Stimulated activated CD8-positive, alpha-beta memory T cell treated with anti-CD3 and anti-CD28 coated beads, Interleukin-12 subunit alpha, Interleukin-12 subunit beta, amount 100 ng/mL, for 24 hours (primary cell): Measurements from ENCODE around the gene CNTNAP3B.
"Not testable (repeated sequence)": the region's sequence is repeated elsewhere in the genome, so short reads cannot be mapped to it uniquely, and the experiment has no call there.

Experiments used
- DNase-seq: peaks from one replicate; pipeline ENCODE4 v3.0.0-alpha.2; 2020; ENCODE audit errors: extremely low read depth

The CNTNAP3B gene

DNA sequence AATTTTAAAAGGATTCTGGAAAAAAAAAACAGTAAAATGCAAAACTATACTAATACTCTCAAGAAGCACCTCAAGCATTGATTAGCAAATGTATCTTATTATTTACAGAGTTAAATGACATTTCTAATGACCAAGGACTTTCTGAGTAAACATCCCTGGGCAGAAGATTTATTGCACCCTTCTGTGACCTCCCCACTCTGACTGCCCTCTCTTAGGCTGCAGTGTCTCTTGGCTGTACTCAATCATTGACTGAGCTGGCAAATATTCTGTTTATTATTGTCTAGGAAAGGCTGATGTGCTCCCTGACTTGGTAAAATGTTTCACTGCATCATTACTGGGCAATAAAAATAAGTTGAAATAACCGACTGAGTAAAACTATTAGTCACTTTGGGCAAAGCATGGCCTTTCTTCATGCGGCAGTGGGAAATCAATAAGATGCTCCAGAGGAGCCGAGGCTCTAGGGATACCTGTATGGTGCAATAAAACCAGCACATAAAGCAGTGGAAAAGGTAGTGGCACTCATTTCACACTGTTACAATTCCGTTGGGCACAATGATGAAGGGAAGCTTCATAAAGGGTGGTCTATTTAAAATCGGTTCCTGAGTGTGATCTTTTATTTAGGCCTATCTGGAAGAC is 151.1 kb downstream of the CNTNAP3B start:
- not testable (repeated sequence) for DNase-seq

DNA sequence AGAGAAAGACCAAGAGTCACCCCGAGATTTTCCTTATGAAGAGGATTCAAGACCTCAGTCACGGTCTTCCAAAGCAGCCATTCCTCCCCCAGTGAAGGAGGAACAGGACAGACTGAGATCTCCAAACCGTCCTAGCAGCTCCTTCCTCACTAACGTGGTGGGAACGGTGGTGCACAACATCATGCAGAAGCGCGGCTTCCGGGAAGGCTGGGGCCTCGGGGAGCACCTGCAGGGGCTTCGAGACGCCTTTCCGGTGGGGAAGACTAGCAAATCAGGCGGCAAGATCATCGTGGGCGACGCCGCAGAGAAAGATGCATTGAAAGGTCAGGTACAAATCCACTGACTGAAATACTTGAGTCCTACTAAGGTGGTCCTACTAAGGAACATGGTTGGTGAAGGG is 154.3 kb downstream of the CNTNAP3B start:
- DNase-seq = not testable (repeated sequence)

DNA sequence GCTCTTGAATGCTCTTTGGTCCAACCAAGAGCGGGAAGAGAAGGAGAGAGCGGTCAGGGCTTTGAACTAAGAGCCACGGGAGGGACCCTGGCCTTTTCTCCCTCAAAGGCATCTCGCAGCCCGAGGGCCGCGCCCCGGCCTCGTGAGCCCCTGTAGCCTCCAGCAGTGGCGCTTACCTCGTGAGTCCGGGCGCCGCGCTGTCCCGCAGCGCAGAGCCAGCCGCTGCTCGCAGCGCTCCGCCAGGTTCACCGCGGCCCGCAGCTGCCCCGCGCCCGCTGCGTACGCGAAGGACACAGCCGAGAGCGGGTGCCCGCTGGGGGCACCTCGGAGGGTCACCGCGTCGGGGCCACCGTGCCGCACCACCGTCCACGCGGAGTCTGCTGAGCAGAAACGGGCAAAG is 176.2 kb downstream of the CNTNAP3B start:
- not testable (repeated sequence) for DNase-seq

DNA sequence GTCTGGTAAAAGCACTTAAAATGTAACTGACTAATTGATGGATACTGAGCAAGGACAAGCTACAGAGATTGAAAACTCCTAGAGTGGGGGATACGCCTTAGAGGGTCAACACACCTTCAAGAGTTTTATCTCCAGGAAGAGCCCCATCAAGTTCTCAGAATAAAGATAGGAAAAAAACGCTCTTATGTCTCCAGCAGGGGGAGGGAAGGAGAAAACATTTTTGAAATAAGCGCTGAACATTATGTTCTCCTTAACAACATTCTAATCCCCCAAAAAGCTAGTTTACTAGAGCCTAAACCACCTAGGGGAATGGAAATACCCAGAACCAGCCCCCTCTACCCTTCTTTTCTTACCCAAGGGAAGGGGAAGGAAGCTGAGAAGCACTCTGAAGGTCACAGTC is 187.5 kb downstream of the CNTNAP3B start:
- DNase-seq = not testable (repeated sequence)

DNA sequence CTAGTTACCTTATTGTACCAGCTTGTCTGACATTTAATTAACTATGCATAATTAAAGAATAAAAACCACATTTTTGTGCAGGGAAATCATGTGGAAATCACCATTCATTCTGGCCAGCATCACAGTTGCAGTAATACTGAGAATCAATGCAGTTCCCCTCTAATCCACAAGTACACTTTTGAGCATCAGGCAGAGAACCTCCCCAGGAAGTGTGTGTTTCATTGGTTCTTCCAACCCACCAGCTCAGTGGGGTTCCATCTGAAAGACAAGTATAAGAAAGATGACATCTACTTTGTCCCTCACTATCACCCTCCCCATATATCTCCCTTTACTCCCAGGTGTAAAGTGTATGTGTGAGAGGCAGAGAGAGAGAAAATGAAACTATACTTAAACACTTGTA is 191.1 kb downstream of the CNTNAP3B start:
- DNase-seq = not testable (repeated sequence)

DNA sequence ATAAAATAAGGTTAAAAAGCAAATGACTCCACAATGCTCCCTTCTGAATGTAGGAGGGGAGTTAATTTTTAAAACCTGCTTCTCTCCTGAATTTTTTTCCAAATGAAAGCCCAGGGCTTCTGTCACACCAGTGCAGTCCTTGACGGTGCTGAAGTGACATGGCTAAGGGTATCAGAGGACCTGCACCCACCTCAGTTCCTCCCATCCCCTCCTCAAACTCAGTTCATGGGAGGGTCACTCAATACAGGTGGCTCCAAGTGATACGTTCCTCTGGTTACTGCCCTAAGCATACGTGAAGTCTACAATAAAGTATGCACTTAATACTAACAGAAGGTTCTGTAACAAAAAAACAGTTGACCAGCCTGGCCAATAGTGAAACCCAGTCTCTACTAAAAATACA is 193.5 kb downstream of the CNTNAP3B start:
- DNase-seq = not testable (repeated sequence)

DNA sequence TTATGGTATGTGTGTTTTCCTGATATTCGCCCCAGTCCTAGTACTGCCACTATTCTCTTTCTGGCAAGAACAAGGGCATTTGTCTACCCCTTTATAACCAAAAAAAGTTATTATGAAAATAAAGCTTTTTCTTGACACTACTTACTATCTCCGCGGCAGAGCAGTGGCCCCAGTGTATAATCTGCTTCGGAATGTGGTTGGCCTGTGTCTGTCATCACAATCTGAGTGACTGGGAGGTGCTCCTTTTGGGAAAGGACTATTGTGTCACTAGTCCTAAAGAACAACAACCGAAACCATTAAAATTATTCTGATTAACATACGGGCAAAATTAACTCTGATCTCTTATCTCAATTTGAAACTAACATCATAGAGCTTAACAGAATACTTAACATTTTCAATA is 200.1 kb downstream of the CNTNAP3B start:
- DNase-seq = not testable (repeated sequence)

DNA sequence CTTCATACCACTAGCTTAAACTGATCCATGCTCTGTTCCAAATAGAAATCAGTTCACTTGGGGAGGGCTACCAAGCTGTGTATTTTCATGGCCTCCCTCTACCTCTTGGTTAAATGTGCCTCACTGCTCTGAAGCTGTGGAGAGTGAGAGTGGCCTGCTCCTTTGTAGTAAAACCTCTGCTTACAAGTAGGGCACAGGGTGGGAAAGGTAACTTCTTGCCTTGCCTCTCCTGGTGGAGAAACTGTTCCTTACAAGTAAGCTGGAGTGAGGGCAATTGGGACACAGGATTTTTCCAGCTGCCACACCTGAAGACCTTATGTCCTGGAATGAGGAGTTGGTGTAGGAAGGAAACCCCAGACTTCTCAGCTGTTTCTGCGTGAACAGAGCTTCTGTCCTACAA is 211.9 kb downstream of the CNTNAP3B start:
- not testable (repeated sequence) for DNase-seq

DNA sequence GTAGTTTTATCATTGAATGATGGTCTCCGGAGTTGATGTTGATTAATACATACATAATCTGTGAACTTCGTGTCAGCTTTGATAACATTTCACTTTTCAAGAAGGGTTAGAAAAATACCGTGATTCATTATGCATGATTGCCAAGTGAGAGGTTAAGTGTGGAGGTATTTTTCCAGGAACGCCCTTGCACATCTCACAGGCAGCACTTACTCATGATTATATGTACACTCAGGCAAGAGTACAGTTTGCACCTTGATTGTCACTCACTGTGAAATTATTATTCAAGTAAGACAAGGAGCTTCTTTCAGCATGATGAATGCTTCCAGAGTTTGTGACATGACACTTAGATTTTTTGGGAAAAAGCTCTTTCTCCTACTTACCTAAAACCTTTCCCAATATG is 223.7 kb downstream of the CNTNAP3B start:
- not testable (repeated sequence) for DNase-seq

DNA sequence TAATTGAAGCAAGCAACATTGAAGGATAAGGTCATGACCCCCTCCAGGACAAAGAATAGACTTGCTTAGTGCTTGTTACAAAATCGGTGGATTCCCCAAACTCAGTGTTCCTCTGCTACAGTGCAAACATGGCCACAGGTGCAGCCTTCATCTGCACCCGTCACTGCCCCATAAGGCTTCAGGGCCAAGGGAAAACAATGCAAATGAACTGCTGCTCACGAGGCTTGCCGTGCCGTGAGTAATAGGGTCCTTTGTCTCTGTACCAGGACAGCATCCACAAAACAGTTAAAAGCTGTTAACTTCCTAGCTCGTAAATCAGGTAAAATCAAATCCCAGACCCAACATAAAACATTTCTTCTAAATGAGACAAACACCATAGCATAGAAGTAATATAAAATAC is 226.5 kb downstream of the CNTNAP3B start:
- DNase-seq = not testable (repeated sequence)

DNA sequence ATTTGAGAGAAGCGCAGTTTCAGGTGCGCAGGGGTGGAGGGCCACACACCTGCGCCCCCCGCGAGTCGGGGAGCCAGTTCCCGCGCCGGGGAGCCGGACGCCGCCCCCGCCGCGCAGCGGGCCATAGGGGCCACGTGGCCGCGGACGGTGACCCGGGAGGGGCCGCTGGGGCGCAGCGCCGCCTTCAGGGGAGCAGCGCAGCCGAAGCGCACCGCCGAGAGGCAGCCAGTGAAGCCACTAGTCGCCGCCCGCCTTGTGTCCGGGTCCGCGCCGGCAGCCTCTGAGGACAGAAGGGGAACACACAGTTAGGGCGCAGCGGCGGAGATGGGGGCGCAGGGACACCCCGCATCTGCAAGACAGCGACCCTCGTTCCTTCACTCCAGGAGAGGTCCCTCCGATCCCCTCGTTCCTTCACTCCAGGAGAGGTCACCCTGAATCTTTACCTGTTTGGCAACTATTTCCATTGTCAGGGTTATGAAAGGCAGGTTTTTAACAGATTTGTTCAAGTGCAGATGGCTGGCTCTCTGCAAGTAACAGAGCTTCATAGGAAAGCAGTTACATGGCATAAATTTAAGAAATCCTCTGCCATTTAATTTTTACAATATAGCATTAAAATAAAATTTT is 230.4 kb downstream of the CNTNAP3B start:
- not testable (repeated sequence) for DNase-seq

DNA sequence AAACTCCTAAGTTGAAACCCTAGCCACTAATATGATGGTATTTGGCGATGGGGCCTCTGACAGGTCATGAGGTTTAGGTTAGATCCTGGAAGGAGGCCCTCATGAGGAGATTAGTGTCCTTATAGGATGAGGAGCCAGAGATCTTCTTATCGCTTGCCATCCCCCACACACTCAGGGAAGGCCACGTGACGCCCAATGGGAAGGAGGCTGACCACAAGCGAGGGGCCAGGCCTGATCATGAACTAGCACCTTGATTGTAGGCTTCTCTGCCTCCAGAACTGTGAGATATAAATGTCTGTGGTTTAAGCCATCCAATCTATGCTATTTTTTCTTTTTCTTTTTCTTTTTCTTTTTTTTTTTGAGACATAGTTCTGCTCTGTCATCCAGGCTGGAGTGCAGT is 254.7 kb downstream of the CNTNAP3B start:
- DNase-seq = not testable (repeated sequence)

DNA sequence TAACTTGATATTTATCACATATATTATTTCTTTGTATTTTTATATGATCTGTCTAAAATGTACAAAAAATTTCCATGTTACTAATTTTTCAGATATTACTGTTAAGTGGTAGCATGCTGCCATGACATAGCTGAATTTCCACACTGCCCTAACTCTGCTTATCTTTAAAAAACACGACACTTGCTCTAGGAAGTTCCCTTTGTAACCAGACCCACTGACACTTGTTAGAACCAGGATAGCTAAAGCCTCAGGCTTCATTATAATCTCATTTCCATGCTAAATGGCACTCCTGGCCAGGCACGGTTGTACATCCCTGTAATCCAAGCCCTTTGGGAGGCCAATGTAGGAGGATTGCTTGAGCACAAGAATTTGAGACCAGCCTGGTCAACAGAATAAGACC is 273.8 kb downstream of the CNTNAP3B start:
- DNase-seq = not testable (repeated sequence)

DNA sequence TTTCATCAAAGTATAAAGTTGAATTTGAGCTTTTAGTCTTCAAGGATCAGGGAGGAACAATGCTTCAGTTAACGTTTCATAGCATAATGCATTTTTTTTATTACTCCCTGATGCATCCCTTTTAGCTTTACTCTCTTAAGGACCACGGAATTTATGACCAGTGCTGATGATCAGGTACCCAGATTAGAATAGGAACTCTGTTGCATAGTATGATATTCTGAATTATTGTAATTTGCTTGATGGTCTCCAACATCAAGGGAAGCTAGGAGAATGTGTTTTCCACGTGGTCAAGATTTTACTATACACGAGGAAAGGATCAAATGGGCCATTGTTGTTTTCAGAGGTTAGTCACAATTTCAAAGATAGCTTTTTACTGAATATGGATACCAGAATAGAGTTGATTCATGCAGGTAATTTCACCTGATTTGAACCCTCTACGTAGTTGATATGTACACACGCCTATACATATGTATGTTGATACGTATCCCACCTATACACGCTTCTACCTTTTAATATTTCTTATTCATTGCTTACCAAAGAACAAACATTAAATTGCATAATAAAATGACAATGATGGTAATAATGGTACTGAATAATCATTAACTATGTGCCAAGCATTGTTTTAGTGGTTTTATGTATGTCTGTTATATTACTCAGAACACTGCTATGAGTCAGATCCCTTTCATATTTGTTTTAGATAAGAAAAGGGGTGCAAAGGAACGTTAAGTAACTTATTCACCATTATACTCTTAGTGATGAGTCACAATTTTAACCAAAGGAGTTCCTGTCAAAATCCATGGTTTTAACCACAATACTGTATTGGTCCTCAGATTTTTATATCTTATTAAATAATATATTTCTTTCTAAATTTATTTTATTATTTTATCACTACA is 277.1 kb downstream of the CNTNAP3B start:
- not testable (repeated sequence) for DNase-seq

DNA sequence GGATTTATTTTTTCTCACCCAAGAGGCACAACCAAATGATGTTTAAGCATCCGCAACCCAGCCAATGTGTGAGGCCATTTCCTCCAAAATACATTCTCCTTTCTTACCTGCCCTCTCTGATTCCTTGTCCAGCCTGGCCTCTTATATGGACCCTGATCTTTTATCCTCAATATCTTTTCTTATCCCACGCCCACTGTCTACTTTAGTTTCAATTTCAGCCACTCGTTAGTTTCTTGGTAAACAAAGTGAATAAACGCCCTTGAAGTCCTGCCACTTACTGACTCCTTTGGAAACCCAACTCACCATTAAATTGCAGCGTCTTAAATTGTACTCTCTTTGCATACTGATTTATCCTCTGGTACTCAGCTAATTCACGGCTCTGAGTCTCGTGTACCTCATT is 281.4 kb downstream of the CNTNAP3B start:
- not testable (repeated sequence) for DNase-seq
